ENCODE results near the gene KBTBD7. TPM values are rescaled to one million over a fixed set of nuclear protein-coding genes. Genes with fewer than 3 reads are reported as not detected.

KBTBD7 gene
- polyA plus RNA-seq, 1 of the 3 experiments (the other 2 are of a cell fraction), result 1.3 TPM

- no peaks in the 10 kb centered on the region for H3K27me3 ChIP-seq (ENCODE audit: insufficient read depth)
- H3K27ac ChIP-seq (ENCODE audit: low read depth in 2 of 2, low read length in 1 of 2), result no peak overlapping the region
- TF ChIP-seq POLR2AphosphoS5 (IDR thresholded peaks at IDR 0.05; ENCODE audit: low read depth, low read length) (no peak), MAX (IDR thresholded peaks at IDR 0.05; ENCODE audit: low read depth) (no peak), RAD21 (IDR thresholded peaks at IDR 0.05; ENCODE audit: low read length) (no peak), TEAD4 (IDR thresholded peaks at IDR 0.05; ENCODE audit: borderline replicate concordance, insufficient read depth) (no peak), YY1 (IDR thresholded peaks at IDR 0.05; ENCODE audit: low read depth) (no peak), MEF2A (IDR thresholded peaks at IDR 0.05; ENCODE audit: borderline replicate concordance, low read depth) (no peak), RCOR1 (IDR thresholded peaks at IDR 0.05; ENCODE audit: low read length) (no peak), CHD2 (IDR thresholded peaks at IDR 0.05; ENCODE audit: low read length, partially characterized antibody) (no peak), RXRA (IDR thresholded peaks at IDR 0.05; ENCODE audit: borderline replicate concordance, low read depth) (no peak), NRF1 (IDR thresholded peaks at IDR 0.05; ENCODE audit: low read depth, low read length) (no peak), USF2 (IDR thresholded peaks at IDR 0.05; ENCODE audit: borderline replicate concordance, low read depth, low read length) (no peak), FOXJ3 (CRISPR knock-in tag; IDR thresholded peaks at IDR 0.05) (no peak), RFX5 (IDR thresholded peaks at IDR 0.05; ENCODE audit: low read length) (no peak), IRF3 (IDR thresholded peaks at IDR 0.05; ENCODE audit: low read depth, low read length) (no peak), JUND (IDR thresholded peaks at IDR 0.05) (no peak), EZH2phosphoT487 (IDR thresholded peaks at IDR 0.05; ENCODE audit: borderline replicate concordance, low read depth) (no peak)
- TF ChIP-seq, protein P1, sequence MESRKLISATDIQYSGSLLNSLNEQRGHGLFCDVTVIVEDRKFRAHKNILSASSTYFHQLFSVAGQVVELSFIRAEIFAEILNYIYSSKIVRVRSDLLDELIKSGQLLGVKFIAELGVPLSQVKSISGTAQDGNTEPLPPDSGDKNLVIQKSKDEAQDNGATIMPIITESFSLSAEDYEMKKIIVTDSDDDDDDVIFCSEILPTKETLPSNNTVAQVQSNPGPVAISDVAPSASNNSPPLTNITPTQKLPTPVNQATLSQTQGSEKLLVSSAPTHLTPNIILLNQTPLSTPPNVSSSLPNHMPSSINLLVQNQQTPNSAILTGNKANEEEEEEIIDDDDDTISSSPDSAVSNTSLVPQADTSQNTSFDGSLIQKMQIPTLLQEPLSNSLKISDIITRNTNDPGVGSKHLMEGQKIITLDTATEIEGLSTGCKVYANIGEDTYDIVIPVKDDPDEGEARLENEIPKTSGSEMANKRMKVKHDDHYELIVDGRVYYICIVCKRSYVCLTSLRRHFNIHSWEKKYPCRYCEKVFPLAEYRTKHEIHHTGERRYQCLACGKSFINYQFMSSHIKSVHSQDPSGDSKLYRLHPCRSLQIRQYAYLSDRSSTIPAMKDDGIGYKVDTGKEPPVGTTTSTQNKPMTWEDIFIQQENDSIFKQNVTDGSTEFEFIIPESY (IDR thresholded peaks at IDR 0.05; ENCODE audit: borderline replicate concordance, low read depth), result no peak
- TF ChIP-seq, protein P2, sequence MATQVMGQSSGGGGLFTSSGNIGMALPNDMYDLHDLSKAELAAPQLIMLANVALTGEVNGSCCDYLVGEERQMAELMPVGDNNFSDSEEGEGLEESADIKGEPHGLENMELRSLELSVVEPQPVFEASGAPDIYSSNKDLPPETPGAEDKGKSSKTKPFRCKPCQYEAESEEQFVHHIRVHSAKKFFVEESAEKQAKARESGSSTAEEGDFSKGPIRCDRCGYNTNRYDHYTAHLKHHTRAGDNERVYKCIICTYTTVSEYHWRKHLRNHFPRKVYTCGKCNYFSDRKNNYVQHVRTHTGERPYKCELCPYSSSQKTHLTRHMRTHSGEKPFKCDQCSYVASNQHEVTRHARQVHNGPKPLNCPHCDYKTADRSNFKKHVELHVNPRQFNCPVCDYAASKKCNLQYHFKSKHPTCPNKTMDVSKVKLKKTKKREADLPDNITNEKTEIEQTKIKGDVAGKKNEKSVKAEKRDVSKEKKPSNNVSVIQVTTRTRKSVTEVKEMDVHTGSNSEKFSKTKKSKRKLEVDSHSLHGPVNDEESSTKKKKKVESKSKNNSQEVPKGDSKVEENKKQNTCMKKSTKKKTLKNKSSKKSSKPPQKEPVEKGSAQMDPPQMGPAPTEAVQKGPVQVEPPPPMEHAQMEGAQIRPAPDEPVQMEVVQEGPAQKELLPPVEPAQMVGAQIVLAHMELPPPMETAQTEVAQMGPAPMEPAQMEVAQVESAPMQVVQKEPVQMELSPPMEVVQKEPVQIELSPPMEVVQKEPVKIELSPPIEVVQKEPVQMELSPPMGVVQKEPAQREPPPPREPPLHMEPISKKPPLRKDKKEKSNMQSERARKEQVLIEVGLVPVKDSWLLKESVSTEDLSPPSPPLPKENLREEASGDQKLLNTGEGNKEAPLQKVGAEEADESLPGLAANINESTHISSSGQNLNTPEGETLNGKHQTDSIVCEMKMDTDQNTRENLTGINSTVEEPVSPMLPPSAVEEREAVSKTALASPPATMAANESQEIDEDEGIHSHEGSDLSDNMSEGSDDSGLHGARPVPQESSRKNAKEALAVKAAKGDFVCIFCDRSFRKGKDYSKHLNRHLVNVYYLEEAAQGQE (IDR thresholded peaks at IDR 0.05; ENCODE audit: low read depth, low read length), result no peak
- TF ChIP-seq, protein P3, sequence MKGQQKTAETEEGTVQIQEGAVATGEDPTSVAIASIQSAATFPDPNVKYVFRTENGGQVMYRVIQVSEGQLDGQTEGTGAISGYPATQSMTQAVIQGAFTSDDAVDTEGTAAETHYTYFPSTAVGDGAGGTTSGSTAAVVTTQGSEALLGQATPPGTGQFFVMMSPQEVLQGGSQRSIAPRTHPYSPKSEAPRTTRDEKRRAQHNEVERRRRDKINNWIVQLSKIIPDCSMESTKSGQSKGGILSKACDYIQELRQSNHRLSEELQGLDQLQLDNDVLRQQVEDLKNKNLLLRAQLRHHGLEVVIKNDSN (IDR thresholded peaks at IDR 0.05; ENCODE audit: borderline replicate concordance, low read depth), result no peak
- no peak overlapping the region for H3K9ac ChIP-seq
- ChIA-PET POLR2A (no interaction called here), CTCF (interaction anchor here (0.7 kb wide), 1 partner anchor 175 kb away, joined by 3 read pairs; no protein-coding TSS in a partner anchor)
- H3K9me2 ChIP-seq, result no peaks in the 10 kb centered on the region
- H2AFZ ChIP-seq (ENCODE audit: low read depth), result no peak overlapping the region
- H3K4me1 ChIP-seq (ENCODE audit: control insufficient read depth in 1 of 2, insufficient read depth in 2 of 2, low read depth in 1 of 2, low read length in 1 of 2), result peaks cover 0 to 4% of the 10 kb centered on the region in 2 experiments; a peak in 1 of 4 replicates
- H3K4me3 ChIP-seq (ENCODE audit: low read depth in 2 of 2, low read length in 1 of 2), result no peak overlapping the region
- H4K20me1 ChIP-seq (ENCODE audit: insufficient read depth), result no peaks in the 10 kb centered on the region
- H3K4me2 ChIP-seq, result no peak overlapping the region
- DNase-seq, result no peak
- H3K79me2 ChIP-seq (ENCODE audit: insufficient read depth), result no peaks in the 10 kb centered on the region
- H3F3A ChIP-seq (replicated peaks; ENCODE audit: insufficient read depth), result peaks cover 8% of the 10 kb centered on the region
- H3K9me3 ChIP-seq, result no peaks in the 10 kb centered on the region
- H3K36me3 ChIP-seq (replicated peaks in 1 of 2; ENCODE audit: control insufficient read depth in 1 of 2, insufficient read depth in 2 of 2, low read length in 1 of 2), result peaks cover 2 to 22% of the 10 kb centered on the region in 2 experiments
Measured at GRCh38 chr13:41229356-41229755, 35.0 kb upstream of the KBTBD7 start.
